WTC11 (cell line): ENCODE results near the gene CDK7. TPM values are rescaled to one million over a fixed set of nuclear protein-coding genes. Genes with fewer than 3 reads are reported as not detected.

Source experiments
- ATAC-seq: fragments of 200-7000 bp; cut with Tn5 transposase; 2 replicates; pipeline ENCODE4 v1.10.0; 2021; ENCODE audit warnings: mild to moderate bottlenecking, moderate library complexity
- CTCF ChIA-PET: fragments of 300-600 bp; sonication (Branson Sonifier 250); formaldehyde crosslinking; loops from one replicate; lab custom pipeline; 2021; ENCODE audit warnings: antibody characterized with exemption; lab: Charles Lee
- POLR2A ChIA-PET: fragments of 350-600 bp; sonication (Branson Sonifier 250); formaldehyde crosslinking; loops from one replicate; lab custom pipeline; 2021; ENCODE audit warnings: antibody characterized with exemption; lab: Charles Lee
- DNase-seq: peaks from one replicate; pipeline ENCODE4 v3.0.0; 2021; ENCODE audit warnings: low spot score
- H3K27ac Mint-ChIP-seq: 2 replicates; pipeline ENCODE4 v1.8.0; 2021; ENCODE audit warnings: mixed read lengths
- H3K27me3 Mint-ChIP-seq: 2 replicates; pipeline ENCODE4 v1.8.0; 2021; ENCODE audit warnings: low read depth, mild to moderate bottlenecking, moderate library complexity, mixed read lengths
- H3K36me3 Mint-ChIP-seq: 2 replicates; pipeline ENCODE4 v1.8.0; 2021; ENCODE audit warnings: mixed read lengths
- H3K4me1 Mint-ChIP-seq: 2 replicates; pipeline ENCODE4 v1.8.0; 2022; ENCODE audit warnings: mixed read lengths
- H3K4me3 Mint-ChIP-seq: 2 replicates; pipeline ENCODE4 v1.8.0; 2021; ENCODE audit warnings: mild to moderate bottlenecking, moderate library complexity, mixed read lengths
- H3K9me3 Mint-ChIP-seq: 2 replicates; pipeline ENCODE4 v1.8.0; 2021; ENCODE audit warnings: mixed read lengths
- CBFB ChIP-seq: sonication (generic); formaldehyde crosslinking; IDR thresholded peaks from 2 replicates; pipeline ENCODE4 v1.8.1; 2022; ENCODE audit warnings: mild to moderate bottlenecking, low read depth, missing genetic modification reagents
- FOXK1 ChIP-seq: sonication (generic); formaldehyde crosslinking; IDR thresholded peaks from 2 replicates; pipeline ENCODE4 v1.8.0; 2022; ENCODE audit warnings: mild to moderate bottlenecking, moderate library complexity, missing genetic modification reagents
- IRF2 ChIP-seq: sonication (generic); formaldehyde crosslinking; IDR thresholded peaks from 2 replicates; pipeline ENCODE4 v1.8.0; 2022; ENCODE audit warnings: low read depth, missing genetic modification reagents, borderline replicate concordance
- RELA ChIP-seq: sonication (generic); formaldehyde crosslinking; IDR thresholded peaks from 2 replicates; pipeline ENCODE4 v1.8.1; 2022; ENCODE audit warnings: missing genetic modification reagents, mild to moderate bottlenecking, borderline replicate concordance
- RORB ChIP-seq: fragments of 250-450 bp; sonication (Bioruptor Pico); IDR thresholded peaks from 2 replicates; pipeline ENCODE4 v1.9.0; 2021; ENCODE audit warnings: mild to moderate bottlenecking
- SMAD4 ChIP-seq: sonication (generic); formaldehyde crosslinking; IDR thresholded peaks from 2 replicates; pipeline ENCODE4 v1.8.0; 2022; ENCODE audit warnings: mild to moderate bottlenecking, missing genetic modification reagents
- ZBTB21 ChIP-seq: sonication (generic); formaldehyde crosslinking; IDR thresholded peaks from 2 replicates; pipeline ENCODE4 v1.8.1; 2023; ENCODE audit warnings: mild to moderate bottlenecking, missing genetic modification reagents, borderline replicate concordance
- ZNF121 ChIP-seq: sonication (generic); formaldehyde crosslinking; IDR thresholded peaks from 2 replicates; pipeline ENCODE4 v1.8.0; 2023; ENCODE audit warnings: missing genetic modification reagents
- ZNF671 ChIP-seq: fragments of 250-450 bp; sonication (Bioruptor Pico); IDR thresholded peaks from 2 replicates; pipeline ENCODE4 v1.8.0; 2021; ENCODE audit warnings: mild to moderate bottlenecking
- total RNA-seq: library from RNA; stranded (reverse); gene quantifications from 3 replicates; pipeline ENCODE4 v1.2.3, GENCODE V29; 2021
- TF ChIP-seq, protein P1 (sequence below): sonication (generic); formaldehyde crosslinking; IDR thresholded peaks from 2 replicates; pipeline ENCODE4 v1.8.0; 2022; ENCODE audit warnings: mild to moderate bottlenecking, missing genetic modification reagents
- TF ChIP-seq, protein P2 (sequence below): sonication (generic); formaldehyde crosslinking; IDR thresholded peaks from 2 replicates; pipeline ENCODE4 v1.8.1; 2022; ENCODE audit warnings: low read depth, missing genetic modification reagents, borderline replicate concordance
- TF ChIP-seq, protein P3 (sequence below): fragments of 200-600 bp; IDR thresholded peaks from 2 replicates; pipeline ENCODE4 v1.8.0; 2022; ENCODE audit warnings: antibody characterized with exemption
- TF ChIP-seq, protein P4 (sequence below): sonication (generic); formaldehyde crosslinking; IDR thresholded peaks from 2 replicates; pipeline ENCODE4 v1.8.1; 2022; ENCODE audit warnings: mild to moderate bottlenecking, moderate library complexity, missing genetic modification reagents
- TF ChIP-seq, protein P5 (sequence below): fragments of 250-450 bp; sonication (Bioruptor Pico); IDR thresholded peaks from 2 replicates; pipeline ENCODE4 v1.8.0; 2021; ENCODE audit warnings: mild to moderate bottlenecking

Gene CDK7
- total RNA-seq, 1 experiment from 2014 or later: 62.7 TPM

DNA sequence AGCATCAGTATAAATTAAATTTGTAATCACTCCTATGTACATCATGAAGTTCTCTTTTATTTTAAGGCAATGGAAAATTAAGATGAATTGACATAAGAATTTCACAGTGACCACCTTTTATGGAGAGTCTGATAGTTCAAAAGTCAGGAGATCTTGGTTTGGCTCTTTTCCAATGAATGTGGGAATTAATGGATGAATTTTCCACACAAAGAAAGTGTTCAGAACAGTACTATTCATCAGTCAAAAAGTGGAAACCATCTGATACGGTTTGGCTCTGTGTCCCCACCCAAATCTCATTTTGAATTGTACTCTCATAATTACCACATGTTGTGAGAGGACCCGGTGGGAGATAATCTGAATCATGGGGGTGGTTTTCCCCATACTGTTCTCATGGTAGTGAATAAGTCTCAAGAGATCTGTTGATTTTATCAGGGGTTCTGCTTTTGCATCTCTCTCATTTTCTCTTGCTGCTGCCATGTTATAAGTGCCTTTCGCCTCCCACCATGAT, 73.4 kb downstream of the CDK7 start (continued):
- TF ChIP-seq, protein P1, sequence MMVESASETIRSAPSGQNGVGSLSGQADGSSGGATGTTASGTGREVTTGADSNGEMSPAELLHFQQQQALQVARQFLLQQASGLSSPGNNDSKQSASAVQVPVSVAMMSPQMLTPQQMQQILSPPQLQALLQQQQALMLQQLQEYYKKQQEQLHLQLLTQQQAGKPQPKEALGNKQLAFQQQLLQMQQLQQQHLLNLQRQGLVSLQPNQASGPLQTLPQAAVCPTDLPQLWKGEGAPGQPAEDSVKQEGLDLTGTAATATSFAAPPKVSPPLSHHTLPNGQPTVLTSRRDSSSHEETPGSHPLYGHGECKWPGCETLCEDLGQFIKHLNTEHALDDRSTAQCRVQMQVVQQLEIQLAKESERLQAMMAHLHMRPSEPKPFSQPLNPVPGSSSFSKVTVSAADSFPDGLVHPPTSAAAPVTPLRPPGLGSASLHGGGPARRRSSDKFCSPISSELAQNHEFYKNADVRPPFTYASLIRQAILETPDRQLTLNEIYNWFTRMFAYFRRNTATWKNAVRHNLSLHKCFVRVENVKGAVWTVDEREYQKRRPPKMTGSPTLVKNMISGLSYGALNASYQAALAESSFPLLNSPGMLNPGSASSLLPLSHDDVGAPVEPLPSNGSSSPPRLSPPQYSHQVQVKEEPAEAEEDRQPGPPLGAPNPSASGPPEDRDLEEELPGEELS (CRISPR knock-in tag): no peak
- no peak for TF ChIP-seq SMAD4 (CRISPR knock-in tag)

DNA sequence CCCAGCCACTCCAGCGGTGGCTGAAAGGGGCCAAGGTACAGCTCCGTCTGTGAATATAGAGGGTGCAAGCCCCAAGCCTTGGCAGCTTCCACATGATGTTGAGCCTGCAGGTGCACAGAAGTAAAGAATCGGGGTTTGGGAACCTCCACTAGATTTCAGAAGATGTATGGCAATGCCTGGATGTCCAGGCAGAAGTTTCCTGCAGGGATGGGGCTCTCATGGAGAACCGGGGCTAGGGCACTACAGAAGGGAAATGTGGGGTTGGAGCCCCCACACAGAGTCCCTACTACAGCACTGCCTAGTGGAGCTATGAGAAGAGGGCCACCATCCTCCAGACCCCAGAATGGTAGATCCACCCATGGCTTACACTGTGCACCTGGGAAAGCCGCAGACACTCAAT, 74.7 kb downstream of the CDK7 start:
- no peak for ATAC-seq
- Mint-ChIP-seq H3K27ac (no peak overlapping the region), H3K9me3 (peaks cover 36% of the 10 kb centered on the region), H3K36me3 (peaks cover 37% of the 10 kb centered on the region), H3K4me1 (no peaks in the 10 kb centered on the region), H3K27me3 (no peaks in the 10 kb centered on the region), H3K4me3 (no peak overlapping the region)
- ChIA-PET POLR2A (no interaction called here), CTCF (no interaction called here)
- DNase-seq: no peak
- no peak for TF ChIP-seq FOXK1
- TF ChIP-seq RORB (CRISPR knock-in tag): no peak
- TF ChIP-seq, protein P2, sequence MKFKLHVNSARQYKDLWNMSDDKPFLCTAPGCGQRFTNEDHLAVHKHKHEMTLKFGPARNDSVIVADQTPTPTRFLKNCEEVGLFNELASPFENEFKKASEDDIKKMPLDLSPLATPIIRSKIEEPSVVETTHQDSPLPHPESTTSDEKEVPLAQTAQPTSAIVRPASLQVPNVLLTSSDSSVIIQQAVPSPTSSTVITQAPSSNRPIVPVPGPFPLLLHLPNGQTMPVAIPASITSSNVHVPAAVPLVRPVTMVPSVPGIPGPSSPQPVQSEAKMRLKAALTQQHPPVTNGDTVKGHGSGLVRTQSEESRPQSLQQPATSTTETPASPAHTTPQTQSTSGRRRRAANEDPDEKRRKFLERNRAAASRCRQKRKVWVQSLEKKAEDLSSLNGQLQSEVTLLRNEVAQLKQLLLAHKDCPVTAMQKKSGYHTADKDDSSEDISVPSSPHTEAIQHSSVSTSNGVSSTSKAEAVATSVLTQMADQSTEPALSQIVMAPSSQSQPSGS (CRISPR knock-in tag): no peak
- TF ChIP-seq, protein P3, sequence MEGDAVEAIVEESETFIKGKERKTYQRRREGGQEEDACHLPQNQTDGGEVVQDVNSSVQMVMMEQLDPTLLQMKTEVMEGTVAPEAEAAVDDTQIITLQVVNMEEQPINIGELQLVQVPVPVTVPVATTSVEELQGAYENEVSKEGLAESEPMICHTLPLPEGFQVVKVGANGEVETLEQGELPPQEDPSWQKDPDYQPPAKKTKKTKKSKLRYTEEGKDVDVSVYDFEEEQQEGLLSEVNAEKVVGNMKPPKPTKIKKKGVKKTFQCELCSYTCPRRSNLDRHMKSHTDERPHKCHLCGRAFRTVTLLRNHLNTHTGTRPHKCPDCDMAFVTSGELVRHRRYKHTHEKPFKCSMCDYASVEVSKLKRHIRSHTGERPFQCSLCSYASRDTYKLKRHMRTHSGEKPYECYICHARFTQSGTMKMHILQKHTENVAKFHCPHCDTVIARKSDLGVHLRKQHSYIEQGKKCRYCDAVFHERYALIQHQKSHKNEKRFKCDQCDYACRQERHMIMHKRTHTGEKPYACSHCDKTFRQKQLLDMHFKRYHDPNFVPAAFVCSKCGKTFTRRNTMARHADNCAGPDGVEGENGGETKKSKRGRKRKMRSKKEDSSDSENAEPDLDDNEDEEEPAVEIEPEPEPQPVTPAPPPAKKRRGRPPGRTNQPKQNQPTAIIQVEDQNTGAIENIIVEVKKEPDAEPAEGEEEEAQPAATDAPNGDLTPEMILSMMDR: no peak
- TF ChIP-seq, protein P4, sequence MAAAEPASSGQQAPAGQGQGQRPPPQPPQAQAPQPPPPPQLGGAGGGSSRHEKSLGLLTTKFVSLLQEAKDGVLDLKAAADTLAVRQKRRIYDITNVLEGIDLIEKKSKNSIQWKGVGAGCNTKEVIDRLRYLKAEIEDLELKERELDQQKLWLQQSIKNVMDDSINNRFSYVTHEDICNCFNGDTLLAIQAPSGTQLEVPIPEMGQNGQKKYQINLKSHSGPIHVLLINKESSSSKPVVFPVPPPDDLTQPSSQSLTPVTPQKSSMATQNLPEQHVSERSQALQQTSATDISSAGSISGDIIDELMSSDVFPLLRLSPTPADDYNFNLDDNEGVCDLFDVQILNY (CRISPR knock-in tag): no peak

DNA sequence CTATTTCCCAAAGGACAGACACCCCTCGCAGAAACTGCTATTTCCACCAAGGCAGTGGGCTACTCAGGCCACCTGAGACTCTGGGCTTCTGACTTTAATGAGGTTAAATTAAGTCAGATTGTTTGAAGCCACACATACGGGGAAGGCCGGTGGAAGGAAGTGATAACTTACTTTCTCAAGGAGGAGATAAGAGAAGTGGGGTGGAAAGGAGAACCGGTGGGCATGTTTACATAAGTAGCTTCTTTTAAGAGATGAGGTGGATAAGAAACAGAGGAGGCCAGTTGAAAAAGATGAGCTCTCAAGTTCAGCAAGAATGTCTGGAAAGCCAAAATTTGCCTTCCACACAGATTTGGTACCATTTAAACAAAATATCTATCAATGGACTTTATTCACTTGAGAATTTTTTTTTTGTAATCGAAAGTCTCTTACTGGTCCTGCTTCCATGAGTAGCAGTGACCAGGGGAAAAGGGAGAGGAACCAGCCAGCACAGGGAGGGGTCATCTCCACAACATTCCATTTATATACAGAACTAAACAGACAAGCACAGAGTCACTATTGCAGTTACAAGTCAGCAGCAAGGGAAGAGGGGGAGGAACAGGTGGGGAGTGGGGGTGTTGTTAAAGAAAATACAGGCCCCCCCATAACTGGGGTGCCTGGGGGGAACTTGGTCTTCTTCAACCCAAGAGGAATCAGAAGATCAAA, 77.9 kb downstream of the CDK7 start:
- no peak overlapping the region for H3K27ac Mint-ChIP-seq
- no peak for TF ChIP-seq ZNF121 (CRISPR knock-in tag)
- TF ChIP-seq RELA (CRISPR knock-in tag): no peak
- TF ChIP-seq, protein P5, sequence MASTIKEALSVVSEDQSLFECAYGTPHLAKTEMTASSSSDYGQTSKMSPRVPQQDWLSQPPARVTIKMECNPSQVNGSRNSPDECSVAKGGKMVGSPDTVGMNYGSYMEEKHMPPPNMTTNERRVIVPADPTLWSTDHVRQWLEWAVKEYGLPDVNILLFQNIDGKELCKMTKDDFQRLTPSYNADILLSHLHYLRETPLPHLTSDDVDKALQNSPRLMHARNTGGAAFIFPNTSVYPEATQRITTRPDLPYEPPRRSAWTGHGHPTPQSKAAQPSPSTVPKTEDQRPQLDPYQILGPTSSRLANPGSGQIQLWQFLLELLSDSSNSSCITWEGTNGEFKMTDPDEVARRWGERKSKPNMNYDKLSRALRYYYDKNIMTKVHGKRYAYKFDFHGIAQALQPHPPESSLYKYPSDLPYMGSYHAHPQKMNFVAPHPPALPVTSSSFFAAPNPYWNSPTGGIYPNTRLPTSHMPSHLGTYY: no peak
- TF ChIP-seq CBFB (CRISPR knock-in tag): no peak
- no peak for TF ChIP-seq ZNF671
- no peak for TF ChIP-seq SMAD4 (CRISPR knock-in tag)
- TF ChIP-seq IRF2: no peak
- no peak for TF ChIP-seq ZBTB21 (CRISPR knock-in tag)
- peaks cover 34% of the 10 kb centered on the region for H3K36me3 Mint-ChIP-seq
- no peak overlapping the region for H3K4me3 Mint-ChIP-seq
- ATAC-seq (no peak), DNase-seq (no peak)
- H3K27me3 Mint-ChIP-seq: no peaks in the 10 kb centered on the region
- POLR2A ChIA-PET: no interaction called here
- H3K4me1 Mint-ChIP-seq: no peaks in the 10 kb centered on the region
- CTCF ChIA-PET: interaction anchor here (0.5 kb wide), 1 partner anchor 278 kb away, joined by 3 read pairs; no protein-coding TSS in a partner anchor
- peaks cover 32% of the 10 kb centered on the region for H3K9me3 Mint-ChIP-seq
